Neuronal stem cell (in vitro differentiated cells): ENCODE data around the gene UBE2QL1.

Source experiments
- DNase-seq: peaks from one replicate; pipeline ENCODE4 v3.0.0-alpha.2; 2013; ENCODE audit warnings: low spot score
- H2AFZ ChIP-seq: one replicate; pipeline ENCODE4 v1.6.1; 2013; ENCODE audit warnings: mild to moderate bottlenecking, low read length, inconsistent platforms
- H2AK5ac ChIP-seq: 2 replicates; pipeline ENCODE4 v1.6.1; 2013; ENCODE audit warnings: low read depth, mild to moderate bottlenecking, inconsistent platforms, low read length, moderate library complexity, mixed read lengths
- H2BK120ac ChIP-seq: 2 replicates; pipeline ENCODE4 v1.6.1; 2013; ENCODE audit warnings: low read depth, mild to moderate bottlenecking, inconsistent platforms, low read length, moderate library complexity, mixed read lengths
- H2BK12ac ChIP-seq: one replicate; pipeline ENCODE4 v1.6.1; 2013; ENCODE audit warnings: low read length, inconsistent platforms
- H2BK15ac ChIP-seq: 2 replicates; pipeline ENCODE4 v1.6.1; 2013; ENCODE audit warnings: mild to moderate bottlenecking, low read length, inconsistent platforms, mixed read lengths
- H2BK5ac ChIP-seq: one replicate; pipeline ENCODE4 v1.6.1; 2013; ENCODE audit warnings: inconsistent platforms, mild to moderate bottlenecking, low read length, moderate library complexity
- H3K14ac ChIP-seq: one replicate; pipeline ENCODE4 v1.6.1; 2013; ENCODE audit warnings: low read length, inconsistent platforms
- H3K18ac ChIP-seq: 2 replicates; pipeline ENCODE4 v1.6.1; 2013; ENCODE audit warnings: low read length, inconsistent platforms
- H3K23ac ChIP-seq: 2 replicates; pipeline ENCODE4 v1.6.1; 2013; ENCODE audit warnings: low read depth, mild to moderate bottlenecking, mixed read lengths, low read length, inconsistent platforms; ENCODE audit not compliant: poor library complexity
- H3K27ac ChIP-seq: replicated peaks from 3 replicates; pipeline ENCODE4 v1.5.1; 2013; ENCODE audit warnings: low read length, inconsistent platforms
- H3K27me3 ChIP-seq, 3 experiments: 2 replicates each; pipeline ENCODE4 v1.6.1; 2013; ENCODE audit warnings: low read length in 3 of 3, mild to moderate bottlenecking in 2 of 3, inconsistent platforms in 1 of 3, low read depth in 1 of 3, mixed read lengths in 1 of 3, moderate library complexity in 1 of 3; ENCODE audit not compliant: control insufficient read depth in 3 of 3, insufficient read depth in 3 of 3
- H3K36me3 ChIP-seq, 2 donors: replicated peaks in 1 of 2; 2 replicates each; pipeline ENCODE4 v1.6.1; 2013; ENCODE audit warnings: low read length in 2 of 2; ENCODE audit not compliant: control insufficient read depth in 2 of 2, insufficient read depth in 2 of 2
- H3K4ac ChIP-seq: 2 replicates; pipeline ENCODE4 v1.6.1; 2013; ENCODE audit warnings: inconsistent platforms, mild to moderate bottlenecking, low read length, moderate library complexity
- H3K4me1 ChIP-seq, 2 donors: 1 replicate in 1 of 2; 2 replicates in 1 of 2; pipeline ENCODE4 v1.6.1; 2013; ENCODE audit warnings: low read length in 2 of 2, low read depth in 1 of 2; ENCODE audit not compliant: control insufficient read depth in 2 of 2, insufficient read depth in 1 of 2
- H3K4me2 ChIP-seq: one replicate; pipeline ENCODE4 v1.6.1; 2013; ENCODE audit warnings: mild to moderate bottlenecking, low read length, inconsistent platforms; ENCODE audit not compliant: insufficient read depth, poor library complexity, severe bottlenecking
- H3K4me3 ChIP-seq, 2 donors: 2 replicates each; pipeline ENCODE4 v1.5.1; 2013; ENCODE audit warnings: low read length in 2 of 2, mild to moderate bottlenecking in 2 of 2, inconsistent platforms in 1 of 2, moderate library complexity in 1 of 2
- H3K79me1 ChIP-seq: one replicate; pipeline ENCODE4 v1.6.1; 2013; ENCODE audit warnings: low read depth, mild to moderate bottlenecking, inconsistent platforms, low read length, moderate library complexity
- H3K9ac ChIP-seq: one replicate; pipeline ENCODE4 v1.6.1; 2013; ENCODE audit warnings: mild to moderate bottlenecking, low read depth, low read length, inconsistent platforms; ENCODE audit not compliant: poor library complexity
- H3K9me3 ChIP-seq, 2 donors: replicated peaks in 1 of 2; 2 replicates each; pipeline versions ENCODE3 to v1.6.1; 2013; ENCODE audit warnings: low read length in 2 of 2, mild to moderate bottlenecking in 2 of 2, inconsistent platforms in 1 of 2, low read depth in 1 of 2, mixed read lengths in 1 of 2, moderate library complexity in 1 of 2; ENCODE audit not compliant: control insufficient read depth in 2 of 2, insufficient read depth in 1 of 2
- H4K8ac ChIP-seq: one replicate; pipeline ENCODE4 v1.6.1; 2013; ENCODE audit warnings: low read depth, mild to moderate bottlenecking, inconsistent platforms, low read length, moderate library complexity
- H4K91ac ChIP-seq: one replicate; pipeline ENCODE4 v1.6.1; 2013; ENCODE audit warnings: low read length, low read depth, mild to moderate bottlenecking, inconsistent platforms; ENCODE audit not compliant: poor library complexity
- WGBS, 2 donors: extraction: QIAGEN DNeasy Blood & Tissue Kit; methylation state at CpG; one replicate each; pipeline ENCODE4 v1.1.7; 2013; ENCODE audit warnings: missing lambda C conversion rate in 2 of 2, mixed read lengths in 1 of 2; ENCODE audit not compliant: insufficient read length in 2 of 2, insufficient replicate concordance in 1 of 2; ENCODE audit errors: extremely low coverage in 2 of 2; 5-methylcytosine and 5-hydroxymethylcytosine counted together

UBE2QL1 gene

GRCh38 chr5:6411141-6411540 lies 37.5 kb upstream of the UBE2QL1 start:
- H3K9ac ChIP-seq, result no peak overlapping the region
- peak overlapping the region; percentile 84 for H3K14ac ChIP-seq

GRCh38 chr5:6412811-6413210 lies 35.8 kb upstream of the UBE2QL1 start:
- H3K9me3 ChIP-seq, result peaks cover 0 to 2% of the 10 kb centered on the region in 2 donors
- no peak overlapping the region for H2BK5ac ChIP-seq
- no peak overlapping the region for H2BK12ac ChIP-seq
- H3K9ac ChIP-seq, result no peak overlapping the region
- no peak overlapping the region for H3K4me3 ChIP-seq
- H2AK5ac ChIP-seq, result no peak overlapping the region
- H3K36me3 ChIP-seq, result no peaks in the 10 kb centered on the region
- peaks cover 0 to 18% (median 0%) of the 10 kb centered on the region in 3 experiments for H3K27me3 ChIP-seq
- no peak overlapping the region for H3K14ac ChIP-seq
- H2AFZ ChIP-seq, result no peak overlapping the region
- no CpG with 5 or more reads among the region's 4 CpGs for WGBS, 2 donors
- H4K91ac ChIP-seq, result no peak overlapping the region
- no peak overlapping the region for H3K18ac ChIP-seq
- no peak overlapping the region for H4K8ac ChIP-seq
- no peaks in the 10 kb centered on the region for H3K79me1 ChIP-seq
- H3K4ac ChIP-seq, result no peak overlapping the region
- DNase-seq, result no peak
- H2BK120ac ChIP-seq, result no peak overlapping the region
- H3K23ac ChIP-seq, result no peak overlapping the region
- no peaks in the 10 kb centered on the region for H3K4me1 ChIP-seq
- H3K27ac ChIP-seq, result no peak overlapping the region
- H2BK15ac ChIP-seq, result no peak overlapping the region
- no peak overlapping the region for H3K4me2 ChIP-seq

More at GRCh38 chr5:6411141-6411540, 37.5 kb upstream of the UBE2QL1 start:
- Histone ChIP-seq H2BK120ac (no peak overlapping the region), H3K36me3 (no peaks in the 10 kb centered on the region), H3K27ac (no peak overlapping the region), H2BK5ac (no peak overlapping the region), H3K4me2 (no peak overlapping the region), H4K91ac (peak overlapping the region; percentile 7), H3K4me3 (no peak overlapping the region), H2AFZ (no peak overlapping the region), H2BK12ac (no peak overlapping the region), H2BK15ac (no peak overlapping the region), H3K79me1 (no peaks in the 10 kb centered on the region), H2AK5ac (no peak overlapping the region), H3K9me3 (peaks cover 0 to 2% of the 10 kb centered on the region in 2 donors), H4K8ac (no peak overlapping the region), H3K18ac (peak overlapping the region; percentile 27), H3K23ac (peak overlapping the region; percentile 61), H3K4me1 (peaks cover 0 to 2% of the 10 kb centered on the region in 2 donors), H3K4ac (no peak overlapping the region), H3K27me3 (peaks cover 0 to 18% (median 0%) of the 10 kb centered on the region in 3 experiments)
- WGBS, 2 donors, result no CpG with 5 or more reads among the region's 15 CpGs
- no peak for DNase-seq

- WGBS, 2 donors, result no CpG with 5 or more reads among the region's 10 CpGs
Observed at GRCh38 chr5:6417657-6418056, 31.0 kb upstream of the UBE2QL1 start.

GRCh38 chr5:6418679-6419276 lies 29.9 kb upstream of the UBE2QL1 start:
- H3K18ac ChIP-seq, result no peak overlapping the region
- H4K91ac ChIP-seq, result no peak overlapping the region
- H3K4me2 ChIP-seq, result no peak overlapping the region
- WGBS, 2 donors, result no CpG with 5 or more reads among the region's 3 CpGs
- H3K9ac ChIP-seq, result no peak overlapping the region
- H3K79me1 ChIP-seq, result no peaks in the 10 kb centered on the region
- H3K4ac ChIP-seq, result no peak overlapping the region
- no peaks in the 10 kb centered on the region for H3K36me3 ChIP-seq
- H2BK12ac ChIP-seq, result no peak overlapping the region
- H3K9me3 ChIP-seq, result no peaks in the 10 kb centered on the region
- no peak overlapping the region for H2BK5ac ChIP-seq
- DNase-seq, result no peak
- H3K27ac ChIP-seq, result no peak overlapping the region
- peaks cover 0 to 4% (median 0%) of the 10 kb centered on the region in 3 experiments for H3K27me3 ChIP-seq
- no peak overlapping the region for H2BK120ac ChIP-seq
- H4K8ac ChIP-seq, result no peak overlapping the region
- no peak overlapping the region for H2AK5ac ChIP-seq
- no peak overlapping the region for H3K4me3 ChIP-seq
- no peak overlapping the region for H3K23ac ChIP-seq
- no peak overlapping the region for H3K14ac ChIP-seq
- no peak overlapping the region for H2BK15ac ChIP-seq
- no peaks in the 10 kb centered on the region for H3K4me1 ChIP-seq
- H2AFZ ChIP-seq, result no peak overlapping the region

More at GRCh38 chr5:6417657-6418056, 31.0 kb upstream of the UBE2QL1 start:
- Histone ChIP-seq H3K4me2 (no peak overlapping the region), H3K27me3 (peaks cover 0 to 11% (median 0%) of the 10 kb centered on the region in 3 experiments), H3K9ac (no peak overlapping the region), H2BK15ac (no peak overlapping the region), H3K36me3 (no peaks in the 10 kb centered on the region), H3K79me1 (no peaks in the 10 kb centered on the region), H3K9me3 (no peaks in the 10 kb centered on the region), H3K27ac (no peak overlapping the region), H2BK120ac (no peak overlapping the region), H4K8ac (no peak overlapping the region), H2BK5ac (peak overlapping the region; percentile 40), H3K4me1 (no peaks in the 10 kb centered on the region), H2AFZ (no peak overlapping the region), H2BK12ac (no peak overlapping the region), H3K23ac (no peak overlapping the region), H2AK5ac (no peak overlapping the region), H3K4ac (no peak overlapping the region), H3K18ac (no peak overlapping the region), H4K91ac (no peak overlapping the region), H3K4me3 (no peak overlapping the region), H3K14ac (no peak overlapping the region)
- DNase-seq, result no peak
